Sigmoid colon (tissue), 4 donors: Measurements from ENCODE around the gene TMEM130.

Experiments used
- CTCF ChIP-seq, 4 experiments: fragments of 450-650 bp in 3 of 4; fragments of 200-600 bp in 1 of 4; IDR thresholded peaks; one replicate each; pipeline ENCODE4 v1.5.1; 2016 to 2019; ENCODE audit warnings: antibody characterized with exemption in 4 of 4, mild to moderate bottlenecking in 3 of 4, moderate library complexity in 2 of 4
- EP300 ChIP-seq, 4 donors: sonication (generic); formaldehyde crosslinking; IDR thresholded peaks; one replicate each; pipeline ENCODE4 v1.6.1; 2017; ENCODE audit warnings: antibody characterized with exemption in 4 of 4
- POLR2A ChIP-seq, 2 donors: fragments of 450-650 bp; IDR thresholded peaks; one replicate each; pipeline ENCODE4 v1.6.1; 2016; ENCODE audit warnings: antibody characterized with exemption in 2 of 2, mild to moderate bottlenecking in 2 of 2, moderate library complexity in 2 of 2
- POLR2AphosphoS5 ChIP-seq, 4 donors: sonication (generic); formaldehyde crosslinking; IDR thresholded peaks; one replicate each; pipeline ENCODE4 v1.6.1; 2017; ENCODE audit warnings: antibody characterized with exemption in 4 of 4

- TF ChIP-seq EP300 (IDR thresholded peaks at IDR 0.05) (no peak), CTCF (IDR thresholded peaks at IDR 0.05) (no peak), POLR2AphosphoS5 (IDR thresholded peaks at IDR 0.05) (no peak), POLR2A (IDR thresholded peaks at IDR 0.05) (no peak)
Observed at GRCh38 chr7:98902523-98902922, 32.7 kb upstream of the TMEM130 start.
